Stimulated activated CD8-positive, alpha-beta memory T cell treated with anti-CD3 and anti-CD28 coated beads, Interleukin-12 subunit alpha, Interleukin-12 subunit beta, amount 100 ng/mL, for 4 hours (primary cell): Measurements from ENCODE around the gene RAD1.
"Not testable (repeated sequence)": the region's sequence is repeated elsewhere in the genome, so short reads cannot be mapped to it uniquely, and the experiment has no call there.

Experiments
- DNase-seq: peaks from one replicate; pipeline ENCODE4 v3.0.0-alpha.2; 2020; ENCODE audit warnings: low read depth

RAD1 gene, protein sequence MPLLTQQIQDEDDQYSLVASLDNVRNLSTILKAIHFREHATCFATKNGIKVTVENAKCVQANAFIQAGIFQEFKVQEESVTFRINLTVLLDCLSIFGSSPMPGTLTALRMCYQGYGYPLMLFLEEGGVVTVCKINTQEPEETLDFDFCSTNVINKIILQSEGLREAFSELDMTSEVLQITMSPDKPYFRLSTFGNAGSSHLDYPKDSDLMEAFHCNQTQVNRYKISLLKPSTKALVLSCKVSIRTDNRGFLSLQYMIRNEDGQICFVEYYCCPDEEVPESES

DNA sequence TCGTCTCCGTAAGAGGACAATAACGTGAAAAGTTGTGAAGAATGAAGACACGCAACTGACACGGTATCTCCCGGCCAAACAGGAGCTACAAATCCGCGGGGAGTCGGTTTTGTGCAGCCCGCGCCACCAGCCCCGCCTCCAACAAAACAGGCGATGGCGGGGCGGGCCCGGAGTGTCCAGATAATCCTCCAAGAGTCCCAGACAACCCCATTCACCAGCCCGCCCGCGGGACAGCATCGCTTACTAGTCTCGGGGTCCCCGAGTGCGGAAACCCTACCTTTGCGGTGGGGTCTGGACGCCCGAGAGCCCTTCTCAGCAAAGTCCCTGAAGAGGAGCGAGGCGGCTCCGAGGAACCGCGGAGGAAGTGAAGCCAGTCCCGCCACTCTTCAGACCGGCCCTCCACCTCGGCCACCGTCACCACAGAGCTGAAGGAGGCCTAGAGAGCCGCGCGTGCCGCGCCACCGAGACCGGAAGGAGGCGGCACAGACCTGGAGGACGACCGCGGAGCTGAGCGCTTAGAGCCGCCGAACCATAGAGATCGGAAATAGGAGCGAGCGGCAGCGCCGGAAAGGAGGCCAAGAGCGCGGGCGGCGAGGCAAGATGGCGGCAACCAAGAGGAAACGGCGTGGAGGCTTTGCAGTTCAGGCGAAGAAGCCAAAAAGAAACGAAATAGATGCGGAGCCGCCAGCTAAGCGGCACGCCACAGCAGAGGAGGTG is at the start of gene RAD1, which contains the start of gene BRIX1:
TSS of gene RAD1 (minus strand) at position 366 of the 717 bp plus-strand sequence. CDS start 612 bp downstream, outside the sequence.
TSS of gene BRIX1 (plus strand) at position 573 of the 717 bp plus-strand sequence. CDS start at position 601, 28 bp downstream.
- DNase-seq, result peak; percentile 87

GRCh38 chr5:34959323-34959722 is 44.0 kb upstream of the RAD1 start:
- DNase-seq, result no peak

- no peak for DNase-seq
Observed at GRCh38 chr5:34957857-34958690, 42.8 kb upstream of the RAD1 start.

DNA sequence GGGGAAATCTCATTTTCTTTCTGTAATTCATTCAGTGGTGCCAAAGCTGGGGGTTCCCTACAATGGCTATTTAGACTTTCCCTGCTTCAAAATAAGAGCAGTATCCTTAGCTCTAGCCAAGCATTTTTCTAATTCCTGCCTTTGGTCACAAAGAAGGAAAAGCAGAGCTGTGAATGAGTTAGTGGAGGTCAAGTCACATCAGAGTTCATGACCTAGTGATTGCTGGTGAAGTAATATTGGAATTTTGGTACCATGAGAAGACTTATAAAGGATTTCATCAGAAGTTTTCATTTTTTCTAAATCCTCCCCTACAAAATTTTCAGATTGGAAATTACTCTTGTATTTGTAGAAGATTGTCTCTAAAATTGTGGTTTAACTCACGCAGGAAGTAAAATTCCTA is 42.0 kb upstream of the RAD1 start:
- no peak for DNase-seq

DNA sequence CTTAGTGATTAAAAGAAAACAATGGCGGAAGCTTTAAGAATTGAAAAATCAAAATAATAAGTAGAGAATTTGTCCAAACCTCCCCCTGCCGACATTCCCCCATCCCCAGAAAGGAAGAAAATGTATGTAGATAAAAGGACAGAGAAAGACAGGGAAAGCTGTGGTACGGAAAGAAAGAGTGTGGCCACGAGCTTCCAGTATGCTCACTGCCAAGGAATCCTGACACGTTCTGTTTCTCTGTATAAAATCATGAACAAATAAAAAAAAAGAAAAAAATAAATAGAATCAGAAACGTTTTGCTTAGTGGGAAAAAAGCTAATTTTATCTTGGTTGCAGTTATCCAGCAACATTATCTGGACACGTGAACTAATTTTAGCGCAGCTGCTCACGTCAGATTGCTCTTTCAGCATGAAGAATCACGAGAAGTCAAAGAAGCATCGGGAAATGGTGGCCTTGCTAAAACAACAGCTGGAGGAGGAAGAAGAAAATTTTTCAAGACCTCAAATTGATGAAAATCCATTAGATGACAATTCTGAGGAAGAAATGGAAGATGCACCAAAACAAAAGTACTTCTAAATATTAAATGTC is 29.2 kb upstream of the RAD1 start:
- DNase-seq, result no peak

GRCh38 chr5:34944044-34944443 is 28.7 kb upstream of the RAD1 start:
- DNase-seq, result no peak

- DNase-seq, result no peak
Observed at GRCh38 chr5:34941936-34942335, 26.6 kb upstream of the RAD1 start.

DNA sequence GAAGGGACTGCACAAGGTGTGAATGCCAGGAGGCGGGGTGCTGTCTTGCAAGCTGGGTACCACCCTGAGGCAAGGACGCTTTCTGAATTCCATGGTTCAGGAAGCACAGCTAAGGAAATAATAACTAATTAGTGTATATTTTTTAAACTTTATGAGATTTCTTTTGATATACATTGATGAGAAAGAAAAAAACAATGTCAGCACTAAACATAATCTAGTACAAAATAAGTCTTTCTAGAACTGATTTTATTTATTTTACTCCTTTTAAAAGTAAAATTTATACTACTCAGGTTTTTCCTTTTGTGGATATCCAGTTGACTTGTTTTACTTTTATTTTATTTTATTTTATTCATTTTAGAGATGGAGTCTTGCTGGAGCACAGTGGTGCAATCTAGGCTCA is 17.6 kb upstream of the RAD1 start:
- no peak for DNase-seq

GRCh38 chr5:34930870-34931269 is 15.6 kb upstream of the RAD1 start:
- DNase-seq, result no peak

DNA sequence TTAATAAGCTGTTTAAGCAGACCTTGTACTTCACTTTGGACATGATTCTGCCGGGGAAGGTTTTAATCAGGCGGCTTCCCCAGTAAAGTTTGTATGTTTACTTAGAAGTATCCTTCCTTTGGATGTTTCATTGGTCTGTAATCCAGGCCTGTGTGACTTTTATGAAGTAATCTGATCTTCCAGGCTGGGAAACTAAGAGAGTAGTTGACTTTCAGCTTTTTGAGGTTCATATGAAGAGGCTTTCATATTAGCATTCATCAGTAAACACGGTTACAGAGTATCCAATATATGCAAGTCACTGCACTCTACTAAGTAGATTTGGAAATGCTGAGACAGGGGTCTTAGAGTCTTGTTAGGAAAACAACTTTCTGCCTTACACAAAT is 15.1 kb upstream of the RAD1 start:
- DNase-seq, result no peak

GRCh38 chr5:34929720-34930461 is 14.6 kb upstream of the RAD1 start:
- DNase-seq, result peak; percentile 67

DNA sequence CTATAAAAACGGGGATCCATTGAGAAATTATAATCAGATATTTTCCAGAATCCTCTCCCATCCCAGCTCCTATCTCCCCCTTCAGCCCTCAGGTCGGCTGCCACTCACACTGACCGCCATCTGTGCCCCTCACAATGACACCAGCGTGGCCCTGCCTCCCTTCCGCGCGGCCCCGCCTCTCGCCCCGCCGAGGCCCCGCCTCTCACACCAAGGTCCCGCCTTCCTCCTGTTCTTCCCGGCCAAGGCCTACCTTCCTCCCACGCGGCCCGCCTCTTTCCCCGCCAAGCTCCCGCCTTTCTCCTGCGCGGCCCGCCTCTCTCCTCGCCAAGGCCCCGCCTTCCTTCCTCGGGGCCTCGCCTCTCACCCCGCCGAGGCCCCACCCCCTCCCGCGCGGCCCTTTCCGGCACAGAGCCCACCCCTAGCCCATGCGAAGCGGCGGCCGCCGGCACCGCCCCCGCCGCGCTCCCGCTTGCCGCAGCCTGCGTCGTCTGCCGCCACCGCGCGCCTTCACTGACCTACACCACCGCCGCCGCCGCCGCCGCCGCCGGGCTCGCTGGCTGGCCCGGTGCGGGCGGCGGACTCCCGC is 13.9 kb upstream of the RAD1 start, which contains the start of gene DNAJC21:
TSS of gene DNAJC21 (plus strand) at position 426 of the 586 bp plus-strand sequence. CDS start 261 bp downstream, outside the sequence.
- DNase-seq, result peak; percentile 98

GRCh38 chr5:34928267-34928666 is 13.0 kb upstream of the RAD1 start:
- no peak for DNase-seq

DNA sequence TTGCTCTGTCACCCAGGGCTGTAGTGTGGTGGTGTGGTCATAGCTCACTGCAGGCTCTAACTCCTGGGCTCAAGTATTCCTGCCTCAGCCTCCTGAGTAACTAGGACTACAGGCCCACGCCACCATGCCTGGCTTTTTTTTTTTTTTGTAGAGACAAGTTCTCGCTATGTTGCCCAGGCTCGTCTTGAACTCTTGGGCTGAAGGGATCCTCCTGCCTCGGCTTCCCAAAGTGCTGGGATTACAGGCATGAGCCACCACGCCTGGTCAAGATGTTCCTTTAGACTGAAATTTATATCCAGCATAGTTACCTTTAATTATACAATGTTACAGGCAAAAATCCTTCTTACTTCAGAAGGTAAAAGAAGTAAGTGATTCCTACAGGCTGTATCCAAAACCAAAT is 12.5 kb upstream of the RAD1 start:
- DNase-seq, result no peak

GRCh38 chr5:34926318-34926888 is 11.1 kb upstream of the RAD1 start:
- no peak for DNase-seq

DNA sequence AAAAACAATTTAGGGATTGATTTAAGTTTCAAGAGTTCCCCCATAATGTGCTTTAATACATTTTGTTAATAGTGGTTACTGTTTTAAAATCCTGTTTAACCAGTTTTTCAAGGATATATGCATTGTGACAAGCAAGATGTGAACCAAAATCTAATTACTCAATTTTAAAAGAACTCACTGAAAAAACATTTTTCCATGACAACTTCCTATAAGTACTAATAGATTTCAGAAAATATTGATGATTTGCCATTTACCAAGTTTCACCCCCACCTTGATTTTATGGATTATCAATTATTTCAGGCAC is 9.1 kb upstream of the RAD1 start:
- no peak for DNase-seq

- no peak for DNase-seq
Observed at GRCh38 chr5:34923694-34924461, 8.6 kb upstream of the RAD1 start.

GRCh38 chr5:34923256-34923655 is 8.0 kb upstream of the RAD1 start:
- not testable (repeated sequence) for DNase-seq

DNA sequence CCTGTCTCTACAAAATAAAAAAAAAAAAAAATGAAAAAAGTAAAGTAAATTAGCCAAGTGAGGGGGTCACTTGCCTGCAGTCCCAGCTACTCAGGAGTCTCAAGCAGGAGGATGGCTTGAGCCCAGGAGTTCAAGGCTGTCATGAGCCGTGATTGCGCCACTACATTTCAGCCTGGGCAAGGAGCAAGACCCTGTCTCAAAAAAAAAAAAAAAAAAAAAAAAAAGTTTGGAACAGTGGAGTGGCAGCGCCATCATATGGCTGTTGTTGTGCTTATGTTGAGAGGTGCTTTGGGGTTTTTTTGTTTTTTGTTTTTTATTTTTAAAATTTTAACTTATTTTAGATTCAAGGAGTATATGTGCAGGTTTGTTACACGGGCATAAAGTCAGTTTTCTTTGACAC is 3.8 kb upstream of the RAD1 start:
- DNase-seq, result no peak

DNA sequence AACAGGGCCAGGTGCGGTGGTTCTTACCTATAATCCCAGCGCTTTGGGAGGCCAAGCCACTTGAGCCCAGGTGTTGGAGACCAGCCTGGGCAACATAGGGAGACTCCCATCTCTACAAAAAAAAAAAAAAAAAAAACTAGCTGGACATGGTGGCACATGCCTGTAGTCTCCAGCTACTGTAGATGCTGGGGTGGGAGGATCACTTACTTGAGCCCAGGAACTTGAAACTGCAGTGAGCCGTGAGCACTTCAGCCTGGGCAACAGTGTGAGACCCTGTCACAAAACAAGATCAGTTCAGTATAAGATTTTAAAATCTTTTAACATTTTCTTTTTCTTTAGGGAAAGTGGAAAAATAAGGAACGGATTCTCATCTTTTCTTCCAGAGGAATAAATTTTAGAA is 2.7 kb upstream of the RAD1 start:
- no peak for DNase-seq
